Epidermal melanocyte (primary cell): ENCODE measurements around the gene SPOUT1.
A peak's percentile ranks its signal among the peaks of the same experiment; 100 is the strongest.
"Not testable (repeated sequence)": the region's sequence is repeated elsewhere in the genome, so short reads cannot be mapped to it uniquely, and the experiment has no call there.

ENCODE experiments used
- DNase-seq: peaks from one replicate; pipeline ENCODE4 v3.0.0; 2011; ENCODE audit warnings: low spot score; ENCODE audit not compliant: insufficient read length

SPOUT1 gene, protein sequence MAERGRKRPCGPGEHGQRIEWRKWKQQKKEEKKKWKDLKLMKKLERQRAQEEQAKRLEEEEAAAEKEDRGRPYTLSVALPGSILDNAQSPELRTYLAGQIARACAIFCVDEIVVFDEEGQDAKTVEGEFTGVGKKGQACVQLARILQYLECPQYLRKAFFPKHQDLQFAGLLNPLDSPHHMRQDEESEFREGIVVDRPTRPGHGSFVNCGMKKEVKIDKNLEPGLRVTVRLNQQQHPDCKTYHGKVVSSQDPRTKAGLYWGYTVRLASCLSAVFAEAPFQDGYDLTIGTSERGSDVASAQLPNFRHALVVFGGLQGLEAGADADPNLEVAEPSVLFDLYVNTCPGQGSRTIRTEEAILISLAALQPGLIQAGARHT

DNA sequence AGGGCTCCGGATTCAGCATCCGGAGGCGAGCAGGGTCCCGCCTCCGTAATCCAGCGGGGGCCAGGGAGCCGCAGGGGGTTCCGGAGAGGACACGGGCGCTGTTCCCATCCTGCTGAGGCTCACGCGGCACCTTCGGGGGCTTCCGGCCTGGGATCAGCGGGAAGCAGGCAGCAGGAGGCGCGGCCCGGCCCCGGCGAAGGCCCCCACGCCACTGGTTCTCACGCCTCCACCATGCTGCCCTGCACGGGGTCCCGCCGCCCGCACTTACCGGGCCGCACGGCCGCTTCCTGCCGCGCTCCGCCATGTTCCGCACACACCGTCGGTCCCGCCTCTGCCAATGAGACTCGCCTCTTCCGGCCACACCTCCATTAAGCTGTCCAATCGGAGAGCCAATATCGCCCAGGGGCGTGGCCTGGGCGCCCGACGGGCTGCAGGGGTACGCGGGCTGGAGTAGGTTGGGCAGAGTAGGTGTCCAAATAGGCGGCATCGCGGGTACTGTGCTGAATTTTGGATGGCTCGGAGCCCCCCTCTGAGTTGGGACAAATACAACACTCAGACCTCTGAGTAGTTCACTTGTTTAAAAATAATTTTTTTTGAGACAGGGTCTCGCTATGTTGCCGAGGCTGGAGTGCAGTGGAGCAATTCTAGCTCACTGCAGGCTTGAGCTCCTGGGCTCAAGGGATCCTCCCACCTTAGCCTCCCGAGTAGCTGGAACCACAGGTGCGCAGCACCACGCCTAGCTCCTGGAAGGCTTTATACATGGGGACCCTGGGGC lies at the start of gene SPOUT1:
SPOUT1 (minus strand) TSS at position 318 of the 775 bp plus-strand sequence; CDS start at position 304, 14 bp downstream.
- peak; percentile 97 for DNase-seq

DNA sequence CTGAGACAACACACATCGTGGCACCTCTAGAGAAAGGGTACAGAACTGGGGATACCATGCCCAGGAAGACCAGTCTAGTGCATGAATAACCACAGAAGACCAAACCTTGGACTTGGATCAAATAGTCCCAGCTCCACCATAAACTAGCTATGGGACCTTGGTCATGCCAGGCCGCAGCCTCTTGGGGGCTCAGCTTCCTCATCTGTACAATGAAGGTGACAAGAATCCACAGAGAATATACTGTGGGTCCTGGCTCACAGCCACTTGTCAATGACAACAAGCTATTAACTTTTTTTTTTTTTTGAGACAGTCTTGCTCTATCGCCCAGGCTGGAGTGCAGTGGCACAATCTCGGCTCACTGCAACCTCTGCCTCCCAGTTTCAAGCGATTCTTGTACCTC lies 48.3 kb upstream of the SPOUT1 start:
- no peak for DNase-seq

DNA sequence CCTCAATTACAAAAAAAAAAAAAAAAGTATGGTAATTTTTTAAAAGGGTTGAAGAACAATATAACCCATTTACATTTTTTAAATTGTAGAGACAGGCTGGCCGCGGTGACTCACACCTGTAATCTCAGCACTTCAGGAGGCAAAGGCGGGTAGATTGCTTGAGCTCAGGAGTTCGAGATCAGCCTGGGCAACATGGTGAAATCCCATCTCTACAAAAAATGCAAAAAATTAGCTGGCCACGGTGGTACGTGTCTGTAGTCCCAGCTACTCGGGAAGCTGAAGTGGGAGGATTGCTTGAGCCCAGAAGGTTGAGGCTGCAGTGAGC lies 41.3 kb upstream of the SPOUT1 start:
- DNase-seq, result not testable (repeated sequence)

DNA sequence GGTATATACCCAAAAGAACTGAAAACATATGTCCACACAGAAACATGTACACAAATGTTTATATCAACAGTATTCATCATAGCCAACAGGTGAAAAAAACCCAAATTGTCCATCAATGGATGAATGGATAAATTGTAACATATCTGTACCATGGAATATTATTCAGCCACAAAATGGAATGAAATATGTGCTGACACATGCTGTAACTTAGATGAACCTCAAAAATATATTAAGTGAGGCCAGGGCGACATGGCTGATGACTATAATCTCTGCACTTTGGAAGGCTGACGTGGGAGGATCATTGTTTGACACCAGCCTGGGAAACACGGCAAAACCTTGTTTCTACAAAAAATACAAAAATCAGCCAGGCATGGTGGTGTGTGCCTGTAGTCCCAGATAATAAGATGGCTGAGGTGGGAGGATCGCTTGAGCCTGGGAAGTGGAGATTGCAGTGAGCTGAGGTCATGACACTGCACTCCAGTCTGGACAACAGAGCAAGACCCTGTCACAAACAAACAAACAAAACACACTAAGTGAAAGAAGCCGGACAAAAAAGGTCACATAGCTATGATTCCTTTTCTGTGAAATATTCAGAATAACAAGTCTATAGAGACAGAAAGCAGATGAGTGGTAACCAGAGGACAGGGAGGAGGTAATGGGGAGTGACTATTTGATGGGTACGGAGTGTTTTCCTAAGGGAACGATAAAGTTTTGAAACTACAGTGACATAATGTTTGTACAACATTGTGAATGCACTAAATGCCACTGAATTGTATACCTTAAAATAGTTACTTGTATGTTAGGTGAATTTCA lies 40.7 kb upstream of the SPOUT1 start:
- no peak for DNase-seq

DNA sequence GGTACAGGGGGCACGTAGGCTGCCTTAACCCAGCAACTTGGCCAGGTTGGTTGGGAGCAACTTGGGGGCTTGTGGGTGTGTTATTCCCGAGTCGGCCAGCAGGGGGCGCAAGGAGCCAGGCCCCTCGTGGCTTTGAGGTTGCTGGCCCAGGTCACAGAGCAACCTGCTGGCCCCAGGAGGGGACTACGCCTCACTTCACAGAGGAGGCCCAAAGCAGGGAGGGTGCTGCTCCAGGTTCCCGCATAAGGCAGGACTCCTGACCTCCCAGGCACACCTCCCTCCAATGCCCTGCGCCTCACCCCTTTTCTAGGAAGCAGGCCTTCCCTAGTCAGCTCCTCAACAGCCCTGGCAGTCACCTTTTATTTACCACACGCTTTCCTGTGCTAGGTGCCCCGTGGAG lies 34.1 kb upstream of the SPOUT1 start:
- DNase-seq, result peak; percentile 53

DNA sequence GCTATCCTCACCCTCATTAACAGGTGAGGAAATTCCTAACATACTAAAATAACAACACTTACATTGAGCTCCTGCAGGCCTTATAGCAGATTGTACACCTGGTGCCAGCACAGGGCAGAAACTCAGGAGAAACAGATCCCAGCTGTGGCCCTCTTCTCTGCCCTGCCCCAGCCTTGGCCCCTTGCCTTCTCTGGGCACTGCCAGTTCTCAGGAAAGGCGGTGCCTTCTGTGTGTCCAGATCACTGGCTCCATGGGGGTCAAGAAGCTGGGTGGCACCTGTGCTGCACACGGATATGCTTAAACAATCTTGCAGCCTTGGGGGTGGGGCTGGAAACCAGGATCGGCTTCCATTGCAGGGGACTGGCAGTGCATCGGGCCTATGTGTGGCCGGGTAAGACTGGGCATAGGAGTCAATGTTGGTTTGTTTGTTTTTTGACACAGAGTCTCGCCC lies 32.8 kb upstream of the SPOUT1 start:
- DNase-seq, result no peak

DNA sequence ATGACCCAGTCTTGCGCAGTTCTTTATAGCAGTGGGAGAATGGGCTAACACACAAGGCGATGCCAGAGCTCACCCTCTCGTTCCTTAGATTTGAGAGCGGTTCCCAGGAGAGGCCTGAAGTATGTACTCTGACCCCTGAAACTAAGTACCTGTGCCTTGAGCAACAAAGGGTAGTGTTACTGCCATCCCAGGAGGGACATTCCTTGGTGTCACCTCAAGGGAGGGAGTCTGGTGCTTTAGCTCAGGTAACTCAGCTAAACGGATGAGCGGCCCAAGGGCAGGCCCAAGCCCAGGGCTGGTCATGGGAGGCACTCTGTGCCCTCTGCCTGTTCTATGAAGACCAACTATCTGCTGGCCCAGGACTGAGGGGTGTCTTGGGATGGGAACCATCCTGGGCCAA lies 31.9 kb upstream of the SPOUT1 start:
- DNase-seq, result no peak

DNA sequence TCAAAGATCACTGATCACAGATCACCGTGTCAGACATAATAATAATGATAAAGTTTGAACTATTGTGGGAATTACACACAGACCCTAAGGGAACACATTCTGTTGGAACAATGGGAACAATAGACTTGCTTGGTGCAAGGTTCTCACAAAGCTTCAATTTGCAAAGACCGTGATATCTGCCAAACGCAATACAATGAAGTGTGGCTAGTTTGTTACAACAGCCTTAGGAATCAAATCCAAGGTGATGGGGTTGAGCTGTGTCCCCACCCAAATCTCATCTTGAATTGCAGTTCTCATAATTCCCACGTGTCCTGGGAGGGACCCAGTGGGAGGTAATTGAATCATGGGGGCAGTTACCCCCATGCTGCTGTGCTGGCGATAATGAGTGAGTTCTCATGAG lies 31.3 kb upstream of the SPOUT1 start:
- no peak for DNase-seq

DNA sequence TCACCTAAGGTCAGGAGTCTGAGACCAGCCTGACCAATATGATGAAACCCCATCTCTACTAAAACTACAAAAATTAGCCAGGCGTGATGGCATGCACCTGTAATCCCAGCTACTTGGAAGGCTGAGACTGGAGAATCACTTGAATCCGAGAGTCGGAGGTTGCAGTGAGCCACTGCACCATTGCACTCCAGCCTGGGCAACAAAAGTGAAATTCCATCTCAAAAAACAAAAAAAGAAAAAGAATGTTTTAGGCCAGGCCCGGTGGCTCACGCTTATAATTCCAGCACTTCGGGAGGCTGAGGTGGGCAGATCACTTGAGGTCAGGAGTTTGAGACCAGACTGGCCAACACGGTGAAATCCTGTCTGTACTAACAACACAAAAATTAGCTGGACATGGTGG lies 28.9 kb upstream of the SPOUT1 start:
- DNase-seq, result not testable (repeated sequence)

DNA sequence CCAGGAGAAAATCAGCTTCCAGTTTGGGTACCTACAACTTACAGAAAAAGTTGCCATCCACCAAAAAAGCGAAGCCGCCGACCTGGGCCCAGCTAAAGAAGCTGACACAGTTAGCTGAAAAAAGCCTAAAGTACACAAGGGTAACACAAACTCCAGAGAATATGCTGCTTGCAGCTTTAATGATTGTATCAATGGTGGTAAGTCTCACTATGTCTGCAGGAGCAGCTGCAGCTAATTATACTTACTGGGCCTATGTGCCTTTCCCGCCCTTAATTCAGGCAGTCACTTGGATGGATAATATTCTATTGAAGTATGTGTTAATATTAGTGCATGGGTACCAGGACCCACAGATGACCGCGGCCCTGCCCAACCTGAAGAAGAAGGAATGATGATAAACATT lies 24.9 kb upstream of the SPOUT1 start:
- not testable (repeated sequence) for DNase-seq

DNA sequence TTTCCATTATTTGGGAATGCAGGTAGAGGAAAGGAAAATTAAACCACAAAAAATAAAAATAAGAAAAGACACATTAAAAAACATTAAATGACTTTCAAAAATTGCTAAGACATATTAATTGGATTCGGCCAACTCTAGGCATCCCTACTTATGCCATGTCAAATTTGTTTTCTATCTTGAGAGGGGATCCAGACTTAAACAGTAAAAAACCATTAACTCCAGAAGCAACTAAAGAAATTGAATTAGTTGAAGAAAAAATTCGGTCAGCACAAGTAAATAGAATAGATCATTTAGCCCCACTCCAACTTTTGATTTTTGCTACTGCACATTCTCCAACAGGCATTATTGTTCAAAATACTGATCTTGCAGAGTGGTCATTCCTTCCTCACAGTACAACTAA lies 23.1 kb upstream of the SPOUT1 start:
- DNase-seq, result not testable (repeated sequence)

DNA sequence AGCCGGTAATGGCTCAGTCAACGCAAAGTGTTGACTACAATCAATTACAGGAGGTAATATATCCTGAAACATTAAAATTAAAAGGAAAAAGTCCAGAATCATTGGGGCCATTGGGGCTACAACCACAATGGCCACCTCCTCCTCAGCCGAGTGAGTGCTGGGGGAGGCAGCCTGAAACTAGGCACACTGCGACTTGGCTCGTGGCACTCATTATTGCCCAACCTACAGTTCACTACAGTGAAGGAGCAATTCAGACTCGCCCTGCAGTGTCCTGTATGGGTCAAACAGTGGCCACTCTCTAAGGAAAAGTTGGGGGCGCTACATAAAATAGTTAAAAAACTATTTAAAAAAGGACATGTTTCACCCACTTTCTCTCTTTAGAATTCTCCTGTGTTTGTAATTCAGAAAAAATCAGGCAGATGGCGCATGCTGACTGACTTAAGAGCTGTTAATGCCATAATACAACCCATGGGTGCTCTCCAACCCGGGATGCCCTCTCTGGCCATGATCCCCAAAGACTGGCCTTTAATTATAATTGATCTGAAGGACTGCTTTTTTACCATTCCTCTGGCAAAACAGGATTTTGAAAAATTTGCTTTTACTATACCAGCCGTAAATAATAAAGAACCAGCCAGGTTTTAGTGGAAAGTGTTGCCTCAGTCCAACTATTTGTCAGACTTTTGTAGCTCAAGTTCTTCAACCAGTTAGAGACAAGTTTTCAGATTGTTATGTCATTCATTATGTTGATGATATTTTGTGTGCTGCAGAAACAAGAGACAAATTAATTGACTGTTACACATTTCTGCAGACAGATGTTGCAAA lies 22.4 kb upstream of the SPOUT1 start:
- not testable (repeated sequence) for DNase-seq

DNA sequence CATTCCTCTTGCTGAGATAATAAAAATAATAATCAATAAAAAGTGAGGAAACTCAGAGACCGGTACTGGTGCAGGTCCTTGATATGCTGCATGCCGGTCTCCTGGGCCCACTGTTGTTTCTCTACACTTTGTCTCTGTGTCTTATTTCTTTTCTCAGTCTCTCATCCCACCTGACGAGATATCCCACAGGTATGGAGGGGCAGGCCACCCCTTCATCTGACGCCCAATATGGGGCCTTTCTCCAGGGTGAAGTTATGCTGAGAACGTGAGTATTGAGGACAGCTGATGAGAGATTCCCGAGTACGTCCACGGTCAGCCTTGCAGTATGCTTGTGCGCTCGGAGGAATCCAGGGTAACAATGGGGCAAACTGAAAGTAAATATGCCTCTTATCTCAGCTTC lies 21.4 kb upstream of the SPOUT1 start:
- DNase-seq, result not testable (repeated sequence)

DNA sequence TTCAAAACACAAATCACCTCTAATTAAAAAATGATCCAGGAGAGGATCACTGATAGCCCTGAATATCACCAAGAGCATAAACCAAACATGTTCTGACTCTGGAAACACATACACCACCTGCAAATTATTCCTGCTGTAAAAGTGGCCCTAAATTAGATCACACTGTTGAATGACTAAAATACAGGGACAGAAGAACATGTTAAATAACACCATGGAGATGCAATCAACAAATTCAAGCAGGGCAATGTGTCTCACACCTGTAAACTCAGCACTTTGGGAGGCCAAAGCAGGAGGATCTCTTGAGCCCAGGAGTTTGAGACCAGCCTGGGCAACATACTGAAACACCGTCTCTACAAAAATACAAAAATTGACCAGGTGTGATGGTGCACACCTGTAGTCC lies 18.2 kb upstream of the SPOUT1 start:
- no peak for DNase-seq

DNA sequence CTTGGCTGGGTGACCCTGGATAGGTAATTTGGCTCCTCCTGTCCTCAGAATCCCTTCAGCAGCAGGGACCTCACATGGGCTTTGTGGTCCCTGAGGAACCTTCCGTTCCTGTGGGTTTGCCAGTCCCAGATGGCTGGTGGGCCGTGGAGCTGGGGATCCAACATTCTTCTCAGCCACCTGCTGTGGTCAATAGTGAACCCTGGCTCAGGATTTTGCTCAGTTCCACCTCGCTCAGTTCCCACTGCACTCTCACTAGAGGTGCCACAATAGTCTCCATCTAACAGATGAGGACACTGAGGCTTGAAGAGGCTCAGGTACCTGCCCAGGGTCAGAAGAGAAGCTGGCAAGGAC lies 17.1 kb upstream of the SPOUT1 start:
- no peak for DNase-seq

DNA sequence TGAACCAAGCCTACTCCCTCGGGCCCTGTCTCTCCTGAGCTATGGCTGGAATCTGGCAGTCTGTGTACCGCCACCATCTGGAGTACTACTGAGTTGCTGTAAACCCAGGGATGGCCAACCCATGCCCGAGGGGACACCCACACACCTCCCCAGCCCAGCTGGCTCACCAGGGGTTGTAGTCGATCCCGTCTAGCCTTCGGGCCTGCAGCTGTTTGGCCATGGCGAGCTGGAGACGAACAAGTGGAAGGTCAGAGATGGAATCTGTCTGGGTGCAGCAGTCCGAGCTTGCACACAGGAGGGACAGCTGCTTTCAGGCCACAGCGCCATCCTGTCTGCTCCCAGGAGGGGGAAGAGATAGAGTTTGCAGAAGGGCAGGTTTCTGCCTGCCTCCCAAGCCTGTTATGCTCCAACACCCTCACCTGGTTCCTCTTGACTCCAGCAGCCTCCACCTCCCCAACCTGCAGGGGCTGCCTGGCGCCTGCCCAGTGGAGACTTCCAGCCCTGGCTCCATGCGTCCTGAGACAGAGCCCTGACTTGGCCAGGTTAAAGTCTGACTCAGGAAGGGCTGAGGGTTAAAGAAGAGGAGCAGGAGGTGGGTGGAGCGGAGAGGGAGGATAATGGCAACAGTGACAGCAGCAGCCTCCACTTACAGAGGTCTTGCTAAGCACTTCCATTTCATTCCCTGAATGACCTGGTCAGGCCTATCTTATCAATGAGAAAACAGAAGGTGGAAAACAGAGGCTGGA lies 15.8 kb upstream of the SPOUT1 start:
- DNase-seq, result no peak

DNA sequence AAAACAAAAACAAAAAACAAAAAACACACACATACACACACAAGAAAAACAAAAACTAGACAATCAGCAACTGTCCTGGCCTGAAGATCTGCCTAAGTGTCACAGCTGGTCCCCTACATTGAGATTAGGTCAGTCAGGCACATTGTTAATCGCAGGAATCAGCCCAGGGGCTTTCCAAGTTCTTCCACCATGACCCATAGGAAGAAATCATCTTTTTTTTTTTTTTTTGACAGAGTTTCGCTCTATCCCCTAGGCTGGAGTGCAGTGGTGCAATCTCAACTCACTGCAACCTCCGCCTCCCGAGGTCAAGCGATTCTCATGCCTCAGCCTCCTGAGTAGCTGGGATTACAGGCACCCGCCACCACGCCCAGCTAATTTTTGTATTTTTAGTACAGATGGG lies 13.6 kb upstream of the SPOUT1 start:
- not testable (repeated sequence) for DNase-seq

DNA sequence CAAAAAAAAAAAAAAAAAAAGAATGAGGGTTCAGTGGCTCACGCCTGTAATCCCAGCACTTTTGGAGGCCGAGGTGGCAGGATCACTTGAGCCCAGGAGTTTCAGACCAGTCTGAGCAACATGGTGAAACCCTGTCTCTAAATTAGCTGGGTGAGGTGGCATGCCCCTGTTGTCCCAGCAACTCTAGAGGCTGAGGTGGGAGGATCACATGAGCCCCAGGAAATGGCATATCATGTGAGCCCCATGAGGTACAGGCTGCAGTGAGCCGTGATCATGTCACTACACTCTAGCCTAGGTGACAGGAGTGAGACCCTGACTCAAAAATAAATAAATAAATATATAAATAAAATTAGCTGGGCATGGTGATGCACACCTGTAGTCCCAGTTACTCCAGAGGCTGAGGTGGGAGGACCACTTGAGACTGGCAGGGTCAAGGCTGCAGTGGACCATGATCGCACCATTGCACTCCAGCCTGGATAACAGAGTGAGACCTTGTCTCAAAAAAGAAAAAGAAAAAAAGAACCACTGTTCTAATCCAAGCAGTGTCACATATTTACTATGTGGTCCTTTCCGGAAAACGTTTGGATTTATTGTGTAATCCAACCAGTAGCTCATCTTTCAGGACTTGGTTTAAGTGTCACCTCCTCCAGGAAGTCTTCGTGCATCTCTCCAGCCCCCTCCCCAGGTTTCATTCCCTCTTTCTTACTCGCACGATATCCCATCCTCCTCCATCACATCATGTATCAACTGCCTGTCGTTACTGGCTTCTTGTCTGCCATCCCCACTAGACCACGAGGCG lies 12.3 kb upstream of the SPOUT1 start:
- DNase-seq, result no peak

DNA sequence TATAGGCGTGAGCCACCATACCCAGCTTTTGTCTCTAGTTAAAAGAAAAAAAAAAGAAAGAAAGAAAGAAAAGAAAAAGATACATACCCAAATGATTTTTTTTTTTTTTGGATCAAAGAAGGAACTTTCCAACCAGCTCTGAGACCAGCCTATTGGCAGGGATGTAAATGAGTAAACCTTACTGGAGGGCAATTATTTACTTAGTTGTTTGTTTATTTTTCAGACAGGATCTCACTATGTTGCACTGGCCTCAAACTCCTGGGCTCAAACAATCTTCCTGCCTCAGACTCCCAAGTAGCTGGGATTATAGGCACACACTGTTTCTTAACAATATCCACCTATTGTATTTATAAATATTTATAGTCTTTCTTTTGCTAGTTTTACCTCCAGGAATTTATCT lies 10.9 kb upstream of the SPOUT1 start:
- no peak for DNase-seq

DNA sequence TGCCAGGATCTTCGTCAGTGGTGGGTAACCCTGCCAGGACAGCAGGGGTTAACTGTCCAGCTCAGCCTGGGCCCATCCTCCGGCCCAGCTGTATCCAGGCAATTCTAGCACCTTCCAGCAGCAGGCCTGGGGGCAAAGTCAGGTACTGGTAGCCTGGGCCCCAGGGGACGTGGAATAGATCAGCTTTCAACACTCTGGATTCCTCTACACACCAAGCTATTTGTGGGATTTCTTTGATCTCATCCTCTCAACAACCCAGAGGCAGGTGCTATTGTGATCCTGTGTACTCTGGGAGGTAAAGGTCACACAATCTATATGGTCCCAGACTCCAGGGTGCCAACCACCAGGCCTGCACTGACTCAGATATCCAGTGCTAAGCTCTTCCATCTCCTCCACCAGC lies 8.7 kb upstream of the SPOUT1 start:
- no peak for DNase-seq
